Measurements from ENCODE around the gene ATL3.

Gene ATL3

DNA sequence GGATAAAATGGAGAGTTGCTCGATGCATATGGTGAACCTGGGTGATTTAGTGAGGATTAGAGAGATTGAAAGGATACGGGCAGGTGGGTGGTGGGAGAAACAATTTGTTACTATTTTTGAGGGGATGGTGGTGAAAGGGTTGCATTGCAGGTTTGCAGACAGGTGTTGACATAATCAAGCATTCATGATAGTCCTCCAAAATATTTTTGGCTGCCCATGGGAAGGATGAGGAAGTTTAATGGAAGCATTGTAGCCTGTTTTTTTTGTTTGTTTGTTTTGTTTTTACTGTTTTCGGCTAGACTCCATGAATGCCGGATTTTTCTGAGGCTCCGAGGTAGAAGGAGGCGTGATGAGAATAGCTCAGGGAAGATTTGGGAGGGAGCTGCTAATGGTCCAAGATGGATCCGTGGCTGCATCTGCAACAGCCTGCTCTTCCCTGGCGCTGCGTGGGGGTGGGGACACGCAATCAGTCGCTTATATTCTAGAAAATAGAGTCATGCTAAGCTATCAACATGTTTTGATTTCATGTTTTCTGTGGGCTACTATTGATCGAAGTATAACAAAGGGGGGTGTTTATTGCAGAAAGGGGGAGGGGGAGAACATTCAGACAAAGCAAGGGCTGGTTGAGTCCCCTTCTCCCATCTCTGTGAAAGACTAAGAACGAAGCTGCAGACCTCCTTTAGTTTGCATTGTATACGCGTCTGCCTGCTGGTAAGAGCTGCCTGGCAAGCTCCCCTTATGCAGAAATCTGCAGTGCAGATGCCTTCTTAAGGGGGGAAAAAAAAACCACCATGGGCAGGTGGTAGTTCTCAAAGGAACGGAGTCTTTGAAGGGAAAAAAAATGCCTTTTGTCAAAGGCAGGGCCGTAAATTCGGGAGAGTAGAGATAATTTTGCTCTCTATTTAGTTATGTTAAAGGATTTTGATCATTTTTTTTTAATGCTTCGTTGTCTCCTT, 11.2 kb upstream of the ATL3 start:
- Histone ChIP-seq H4K20me1 (ENCODE audit: insufficient read depth, low read length) (no peaks in the 10 kb centered on the region), H3K4me2 (ENCODE audit: low read length) (peak overlapping the region; percentile 98), H3K9me2 (ENCODE audit: low read depth, low read length) (no peaks in the 10 kb centered on the region), H3F3A (ENCODE audit: insufficient read depth, low read length) (no peaks in the 10 kb centered on the region), H3K27me3 (ENCODE audit: insufficient read depth, low read length) (no peaks in the 10 kb centered on the region), H3K36me3 (ENCODE audit: insufficient read depth, low read length) (no peaks in the 10 kb centered on the region), H2AFZ (ENCODE audit: low read length) (no peak overlapping the region), H3K4me1 (ENCODE audit: insufficient read depth, low read length, severe bottlenecking) (peaks cover 23% of the 10 kb centered on the region), H3K79me2 (ENCODE audit: insufficient read depth, low read length) (peaks cover 52% of the 10 kb centered on the region), H3K4me3 (ENCODE audit: low read depth, low read length, poor library complexity, severe bottlenecking) (peak overlapping the region; percentile 72), H3K9me3 (ENCODE audit: low read length) (no peaks in the 10 kb centered on the region), H3K9ac (ENCODE audit: low read length) (peak overlapping the region; percentile 76), H3K27ac (ENCODE audit: low read depth, low read length, poor library complexity, severe bottlenecking) (peak overlapping the region; percentile 75)
- no peak for TF ChIP-seq EZH2 (IDR thresholded peaks at IDR 0.05; ENCODE audit: borderline replicate concordance, low read length)
- TF ChIP-seq, protein P1, sequence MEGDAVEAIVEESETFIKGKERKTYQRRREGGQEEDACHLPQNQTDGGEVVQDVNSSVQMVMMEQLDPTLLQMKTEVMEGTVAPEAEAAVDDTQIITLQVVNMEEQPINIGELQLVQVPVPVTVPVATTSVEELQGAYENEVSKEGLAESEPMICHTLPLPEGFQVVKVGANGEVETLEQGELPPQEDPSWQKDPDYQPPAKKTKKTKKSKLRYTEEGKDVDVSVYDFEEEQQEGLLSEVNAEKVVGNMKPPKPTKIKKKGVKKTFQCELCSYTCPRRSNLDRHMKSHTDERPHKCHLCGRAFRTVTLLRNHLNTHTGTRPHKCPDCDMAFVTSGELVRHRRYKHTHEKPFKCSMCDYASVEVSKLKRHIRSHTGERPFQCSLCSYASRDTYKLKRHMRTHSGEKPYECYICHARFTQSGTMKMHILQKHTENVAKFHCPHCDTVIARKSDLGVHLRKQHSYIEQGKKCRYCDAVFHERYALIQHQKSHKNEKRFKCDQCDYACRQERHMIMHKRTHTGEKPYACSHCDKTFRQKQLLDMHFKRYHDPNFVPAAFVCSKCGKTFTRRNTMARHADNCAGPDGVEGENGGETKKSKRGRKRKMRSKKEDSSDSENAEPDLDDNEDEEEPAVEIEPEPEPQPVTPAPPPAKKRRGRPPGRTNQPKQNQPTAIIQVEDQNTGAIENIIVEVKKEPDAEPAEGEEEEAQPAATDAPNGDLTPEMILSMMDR (IDR thresholded peaks at IDR 0.05; ENCODE audit: low read length) = peak; percentile 33; the same call in 1 of the 2 replicates

DNA sequence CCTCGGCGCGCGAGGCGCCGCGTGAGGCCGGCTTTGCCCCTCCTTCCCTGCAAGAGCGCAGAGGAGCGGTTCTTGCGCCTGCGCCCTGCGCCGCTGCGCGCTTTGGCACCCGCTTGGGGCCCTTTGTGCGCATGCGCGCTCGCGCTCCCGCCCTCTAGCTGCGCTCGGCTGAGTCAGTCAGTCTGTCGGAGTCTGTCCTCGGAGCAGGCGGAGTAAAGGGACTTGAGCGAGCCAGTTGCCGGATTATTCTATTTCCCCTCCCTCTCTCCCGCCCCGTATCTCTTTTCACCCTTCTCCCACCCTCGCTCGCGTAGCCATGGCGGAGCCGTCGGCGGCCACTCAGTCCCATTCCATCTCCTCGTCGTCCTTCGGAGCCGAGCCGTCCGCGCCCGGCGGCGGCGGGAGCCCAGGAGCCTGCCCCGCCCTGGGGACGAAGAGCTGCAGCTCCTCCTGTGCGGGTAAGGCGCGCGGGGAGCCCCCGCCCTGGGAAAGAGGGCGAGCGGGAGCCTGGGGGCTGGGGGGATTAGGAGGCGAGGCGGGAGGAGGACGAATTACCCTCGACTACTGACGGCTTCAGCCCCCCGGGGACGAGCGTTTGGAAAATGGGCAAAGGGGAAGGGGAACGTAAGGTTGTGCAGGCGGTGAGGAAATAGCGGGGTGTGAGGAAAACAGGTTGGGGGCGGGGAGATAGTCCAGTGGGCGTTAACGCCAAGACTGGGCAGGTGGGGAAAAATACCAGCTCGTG, 10.3 kb upstream of the ATL3 start, which contains the start of gene RTN3:
TSS of gene RTN3 (plus strand) at position 180 of the 745 bp plus-strand sequence. CDS start at position 317, 137 bp downstream.
- Histone ChIP-seq H3K27me3 (ENCODE audit: insufficient read depth, low read length) (no peaks in the 10 kb centered on the region), H3F3A (ENCODE audit: insufficient read depth, low read length) (no peaks in the 10 kb centered on the region), H3K27ac (ENCODE audit: low read depth, low read length, poor library complexity, severe bottlenecking) (peak within 1 kb of the TSS; percentile 75), H3K9me2 (ENCODE audit: low read depth, low read length) (no peaks in the 10 kb centered on the region), H3K36me3 (ENCODE audit: insufficient read depth, low read length) (no peaks in the 10 kb centered on the region), H2AFZ (ENCODE audit: low read length) (peak within 1 kb of the TSS; percentile 87), H3K9me3 (ENCODE audit: low read length) (no peaks in the 10 kb centered on the region), H3K4me3 (ENCODE audit: low read depth, low read length, poor library complexity, severe bottlenecking) (peak within 1 kb of the TSS; percentile 72), H3K79me2 (ENCODE audit: insufficient read depth, low read length) (peaks cover 43% of the 10 kb centered on the region), H4K20me1 (ENCODE audit: insufficient read depth, low read length) (no peaks in the 10 kb centered on the region), H3K4me2 (ENCODE audit: low read length) (peak within 1 kb of the TSS; percentile 98), H3K9ac (ENCODE audit: low read length) (peak within 1 kb of the TSS; percentile 76), H3K4me1 (ENCODE audit: insufficient read depth, low read length, severe bottlenecking) (peaks cover 21% of the 10 kb centered on the region)
- TF ChIP-seq EZH2 (IDR thresholded peaks at IDR 0.05; ENCODE audit: borderline replicate concordance, low read length) = no peak
- TF ChIP-seq, protein P1 (IDR thresholded peaks at IDR 0.05; ENCODE audit: low read length) = no peak

DNA sequence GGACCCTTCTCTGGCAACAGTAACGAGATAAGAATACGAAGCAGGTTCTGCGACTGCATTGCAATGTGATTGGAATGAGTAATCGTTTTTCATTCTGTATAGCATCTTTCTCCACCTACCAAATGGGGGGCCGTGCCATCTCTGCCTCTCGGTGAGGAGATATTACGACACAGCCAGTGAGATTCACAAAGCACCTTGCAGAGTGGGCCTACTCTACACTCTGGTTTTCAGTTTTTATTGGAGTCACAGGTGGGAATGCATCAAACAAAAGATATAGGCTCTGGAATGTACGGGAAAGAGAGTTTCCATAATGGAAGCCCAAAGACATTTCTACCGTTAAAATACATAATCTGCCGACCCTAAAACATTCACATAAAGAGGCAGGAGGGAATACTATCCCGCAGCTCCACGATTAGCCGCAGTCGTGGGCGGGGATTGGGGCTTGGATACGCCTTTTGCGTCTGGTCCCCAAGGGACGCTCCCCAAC, 9.7 kb upstream of the ATL3 start:
- TF ChIP-seq, protein P1 (IDR thresholded peaks at IDR 0.05; ENCODE audit: low read length) = no peak
- no peak for TF ChIP-seq EZH2 (IDR thresholded peaks at IDR 0.05; ENCODE audit: borderline replicate concordance, low read length)
- peak overlapping the region; percentile 72 for H3K4me3 ChIP-seq (ENCODE audit: low read depth, low read length, poor library complexity, severe bottlenecking)
- H3K9ac ChIP-seq (ENCODE audit: low read length) = peak overlapping the region; percentile 67
- no peaks in the 10 kb centered on the region for H3K9me2 ChIP-seq (ENCODE audit: low read depth, low read length)
- peak overlapping the region; percentile 87 for H2AFZ ChIP-seq (ENCODE audit: low read length)
- no peaks in the 10 kb centered on the region for H3K36me3 ChIP-seq (ENCODE audit: insufficient read depth, low read length)
- H3K4me1 ChIP-seq (ENCODE audit: insufficient read depth, low read length, severe bottlenecking) = peaks cover 21% of the 10 kb centered on the region
- H4K20me1 ChIP-seq (ENCODE audit: insufficient read depth, low read length) = no peaks in the 10 kb centered on the region
- no peaks in the 10 kb centered on the region for H3K9me3 ChIP-seq (ENCODE audit: low read length)
- H3K4me2 ChIP-seq (ENCODE audit: low read length) = peak overlapping the region; percentile 82
- H3F3A ChIP-seq (ENCODE audit: insufficient read depth, low read length) = no peaks in the 10 kb centered on the region
- H3K27me3 ChIP-seq (ENCODE audit: insufficient read depth, low read length) = no peaks in the 10 kb centered on the region
- no peak overlapping the region for H3K27ac ChIP-seq (ENCODE audit: low read depth, low read length, poor library complexity, severe bottlenecking)
- H3K79me2 ChIP-seq (ENCODE audit: insufficient read depth, low read length) = peaks cover 39% of the 10 kb centered on the region

Measured in OCI-LY1 (cell line).